Lung (tissue), 12 donors: ENCODE measurements around the gene GPR173. TPM values are rescaled to one million over a fixed set of nuclear protein-coding genes. Genes with fewer than 3 reads are reported as not detected.
A peak's percentile ranks its signal among the peaks of the same experiment; 100 is the strongest.

Experiments used
- ATAC-seq: fragments of 200-7000 bp; cut with Tn5 transposase; one replicate; pipeline ENCODE4 v1.9.1; 2020; ENCODE audit warnings: moderate number of reproducible peaks; ENCODE audit not compliant: insufficient read depth, low FRiP score
- DNase-seq, 3 donors: peaks; one replicate each; pipeline ENCODE4 v3.0.0-alpha.2; 2013 to 2017
- H3K27ac ChIP-seq, 2 donors: one replicate each; pipeline ENCODE4 v1.5.1; 2013; ENCODE audit warnings: mild to moderate bottlenecking in 2 of 2, moderate library complexity in 2 of 2, control low read depth in 1 of 2, inconsistent platforms in 1 of 2, low read depth in 1 of 2, low read length in 1 of 2
- H3K27me3 ChIP-seq, 3 donors: one replicate each; pipeline ENCODE4 v1.5.1; 2013; ENCODE audit warnings: low read length in 2 of 3; ENCODE audit not compliant: control insufficient read depth in 3 of 3, insufficient read depth in 3 of 3
- H3K36me3 ChIP-seq, 4 donors: one replicate each; pipeline ENCODE4 v1.5.1; 2013; ENCODE audit warnings: low read length in 4 of 4, mild to moderate bottlenecking in 1 of 4, moderate library complexity in 1 of 4; ENCODE audit not compliant: control insufficient read depth in 4 of 4, insufficient read depth in 4 of 4
- H3K4me1 ChIP-seq, 5 donors: one replicate each; pipeline ENCODE4 v1.5.1; 2013; ENCODE audit warnings: low read length in 5 of 5, mild to moderate bottlenecking in 2 of 5, moderate library complexity in 1 of 5; ENCODE audit not compliant: control insufficient read depth in 5 of 5, insufficient read depth in 5 of 5
- H3K4me3 ChIP-seq: one replicate; pipeline ENCODE4 v1.5.1; 2013; ENCODE audit warnings: mild to moderate bottlenecking, control low read depth, moderate library complexity
- H3K9ac ChIP-seq, 2 donors: one replicate each; pipeline ENCODE4 v1.5.1; 2013; ENCODE audit warnings: low read length in 2 of 2, control low read depth in 1 of 2; ENCODE audit not compliant: insufficient read depth in 1 of 2
- H3K9me3 ChIP-seq, 4 donors: one replicate each; pipeline ENCODE4 v1.5.1; 2013; ENCODE audit warnings: low read length in 3 of 4, mild to moderate bottlenecking in 1 of 4, moderate library complexity in 1 of 4; ENCODE audit not compliant: control insufficient read depth in 4 of 4, insufficient read depth in 3 of 4
- CTCF ChIP-seq: IDR thresholded peaks from 2 replicates; pipeline ENCODE4 v1.5.1; 2012; ENCODE audit warnings: mild to moderate bottlenecking; ENCODE audit errors: control extremely low read depth, extremely low read depth
- WGBS, 2 donors: extraction: QIAGEN DNeasy Blood & Tissue Kit; methylation state at CpG; one replicate each; pipeline ENCODE4 v1.1.7; 2013; 5-methylcytosine and 5-hydroxymethylcytosine counted together
- polyA plus RNA-seq, 2 donors: library from polyadenylated mRNA; stranded (reverse); fragments of 200-250 nt; gene quantifications; one replicate each; pipeline ENCODE4 v1.2.1, GENCODE V29; 2013
- total RNA-seq, 2 donors: library from RNA; depleted of rRNA in 1 of 2; stranded (reverse); fragments of >200 nt in 1 of 2; gene quantifications; one replicate each; pipeline ENCODE4 v1.2.1, GENCODE V29; 2014 to 2021
- donor health status: control.
- donor health status: control.
- donor health status: Bipolar disorder and iron deficiency.
- donor health status: healthy.
- donor health status: DM: yes; HTN: yes; CAD: no.

Gene GPR173
- total and polyA plus RNA-seq, 4 donors: 0.94 to 4.6 (median 2.0) TPM

- Histone ChIP-seq H3K4me1 (peaks cover 0 to 4% (median 0%) of the 10 kb centered on the region in 5 donors), H3K27me3 (peaks cover under 1 to 25% (median 23%) of the 10 kb centered on the region in 3 donors), H3K36me3 (peaks cover 1 to 15% (median 3%) of the 10 kb centered on the region in 4 donors), H3K27ac (no peak overlapping the region), H3K4me3 (no peak overlapping the region), H3K9me3 (no peaks in the 10 kb centered on the region), H3K9ac (no peak overlapping the region)
- 49 to 75% methylated on average over 2 of the region's 2 CpGs for WGBS, 2 donors
- ATAC-seq (no peak), DNase-seq (no peak)
- TF ChIP-seq CTCF: no peak
Observed at GRCh38 chrX:53089925-53090324, 41.3 kb downstream of the GPR173 start.

- no peaks in the 10 kb centered on the region for H3K9me3 ChIP-seq
- no peak for DNase-seq
- ATAC-seq: no peak
- peaks cover 0 to 6% (median 3%) of the 10 kb centered on the region in 4 donors for H3K36me3 ChIP-seq
- peak overlapping the region in 1 of 2 donors; percentile 17 for H3K27ac ChIP-seq
- TF ChIP-seq CTCF: no peak
- no peak overlapping the region for H3K4me3 ChIP-seq
- WGBS, 2 donors: 71 to 93% methylated on average over 2 of the region's 2 CpGs
- peaks cover 0 to 7% (median 0%) of the 10 kb centered on the region in 5 donors for H3K4me1 ChIP-seq
- peaks cover 3 to 27% (median 15%) of the 10 kb centered on the region in 3 donors for H3K27me3 ChIP-seq
- H3K9ac ChIP-seq: no peak overlapping the region
Observed at GRCh38 chrX:53091354-53091753, 42.8 kb downstream of the GPR173 start.

GRCh38 chrX:53093177-53093655 lies 44.6 kb downstream of the GPR173 start:
- H3K4me1 ChIP-seq: peaks cover 0 to 7% (median 0%) of the 10 kb centered on the region in 5 donors
- TF ChIP-seq CTCF: peak; percentile 24
- peak overlapping the region; percentile 90 to 97 for H3K27ac ChIP-seq
- WGBS, 2 donors: 1 to 22% methylated on average over 16 of the region's 16 CpGs
- H3K36me3 ChIP-seq: peaks cover 0 to 1% (median 0%) of the 10 kb centered on the region in 4 donors
- H3K9me3 ChIP-seq: no peaks in the 10 kb centered on the region
- no peak overlapping the region for H3K4me3 ChIP-seq
- peak overlapping the region; percentile 25 to 85 for H3K9ac ChIP-seq
- ATAC-seq: peak; percentile 61
- peaks cover 3 to 19% (median 9%) of the 10 kb centered on the region in 3 donors for H3K27me3 ChIP-seq
- DNase-seq: peak; percentile 79 to 84 (median 83)
